GM21360 (cell line): ENCODE results near the gene SV2B.

Experiments used
- ATAC-seq: cut with Tn5 transposase; IDR thresholded peaks from one replicate; pipeline ENCODE4 v1.9.1; 2021; ENCODE audit warnings: mild to moderate bottlenecking, moderate library complexity; ENCODE audit not compliant: unreplicated experiment

The SV2B gene

DNA sequence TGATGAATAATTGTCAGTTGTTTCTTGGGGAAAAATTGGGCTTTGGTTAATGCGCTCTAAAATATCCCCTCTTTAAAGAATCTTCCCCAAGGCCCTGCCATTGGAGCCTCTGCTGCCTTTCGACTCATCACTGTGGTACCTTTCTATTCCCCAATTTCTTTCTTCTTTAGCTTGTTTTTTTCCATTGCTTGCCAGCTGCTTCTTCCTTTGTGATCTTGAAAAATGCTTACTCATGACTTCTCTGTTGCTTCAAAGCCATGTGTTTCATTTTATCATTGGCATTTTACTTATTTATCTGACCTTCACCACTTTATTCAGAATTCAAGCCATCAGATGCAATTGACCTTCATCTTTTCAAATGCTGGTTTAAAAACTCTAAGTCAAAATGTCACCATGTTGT, 84.4 kb downstream of the SV2B start:
- ATAC-seq = no peak

DNA sequence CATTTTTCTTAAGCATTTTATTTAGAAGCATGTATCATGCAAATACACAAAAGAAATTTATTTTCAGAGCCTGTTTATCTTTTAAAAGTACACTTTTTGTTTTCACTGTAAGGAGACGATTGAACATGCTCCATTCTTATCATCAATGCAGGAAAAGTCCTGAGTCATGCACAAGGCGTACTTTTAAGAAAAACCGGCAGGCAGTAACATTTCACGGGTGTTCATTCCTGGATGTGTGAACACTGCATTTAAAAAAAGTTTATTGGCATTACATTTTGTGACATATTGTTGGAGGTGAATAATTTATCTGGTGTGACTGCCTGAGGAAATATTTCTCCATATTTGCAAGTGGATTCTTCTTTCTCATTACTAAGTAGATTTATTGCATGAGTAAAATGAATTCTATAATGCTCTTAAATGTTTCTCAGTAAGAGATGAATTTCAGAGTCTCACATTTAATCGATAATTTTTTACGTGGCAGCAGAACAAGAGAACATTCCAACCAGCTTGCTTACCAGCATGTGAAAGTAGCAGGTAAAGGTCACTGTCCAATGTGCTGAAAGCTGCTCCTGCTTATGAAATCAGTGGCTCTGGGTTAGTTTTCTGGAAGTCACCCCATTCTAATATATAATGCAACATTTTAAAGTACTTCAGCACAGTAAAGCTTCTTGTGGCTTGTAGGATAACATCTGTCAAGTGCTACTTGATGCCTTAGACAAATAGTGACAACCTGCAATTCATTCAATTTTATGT, 87.0 kb downstream of the SV2B start:
- no peak for ATAC-seq

DNA sequence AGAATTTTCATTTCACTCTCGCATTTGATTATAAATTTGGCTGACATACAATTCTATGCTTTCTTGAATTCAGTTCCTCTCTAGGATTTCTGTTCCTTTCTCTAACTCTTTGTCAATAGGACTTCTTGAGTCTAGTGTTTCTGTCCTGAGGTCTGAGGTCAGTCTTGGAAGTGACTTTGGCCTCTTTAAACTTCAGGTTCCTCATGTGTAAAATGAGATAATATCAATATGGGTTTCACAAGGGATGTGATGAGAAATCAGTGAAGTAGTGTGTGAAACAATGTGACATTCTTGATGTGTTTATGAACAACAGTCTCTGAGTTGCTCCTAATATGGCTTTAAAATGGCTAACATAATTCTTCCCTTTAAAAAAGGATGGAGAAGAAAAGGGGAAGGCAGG, 92.2 kb downstream of the SV2B start:
- ATAC-seq = no peak

DNA sequence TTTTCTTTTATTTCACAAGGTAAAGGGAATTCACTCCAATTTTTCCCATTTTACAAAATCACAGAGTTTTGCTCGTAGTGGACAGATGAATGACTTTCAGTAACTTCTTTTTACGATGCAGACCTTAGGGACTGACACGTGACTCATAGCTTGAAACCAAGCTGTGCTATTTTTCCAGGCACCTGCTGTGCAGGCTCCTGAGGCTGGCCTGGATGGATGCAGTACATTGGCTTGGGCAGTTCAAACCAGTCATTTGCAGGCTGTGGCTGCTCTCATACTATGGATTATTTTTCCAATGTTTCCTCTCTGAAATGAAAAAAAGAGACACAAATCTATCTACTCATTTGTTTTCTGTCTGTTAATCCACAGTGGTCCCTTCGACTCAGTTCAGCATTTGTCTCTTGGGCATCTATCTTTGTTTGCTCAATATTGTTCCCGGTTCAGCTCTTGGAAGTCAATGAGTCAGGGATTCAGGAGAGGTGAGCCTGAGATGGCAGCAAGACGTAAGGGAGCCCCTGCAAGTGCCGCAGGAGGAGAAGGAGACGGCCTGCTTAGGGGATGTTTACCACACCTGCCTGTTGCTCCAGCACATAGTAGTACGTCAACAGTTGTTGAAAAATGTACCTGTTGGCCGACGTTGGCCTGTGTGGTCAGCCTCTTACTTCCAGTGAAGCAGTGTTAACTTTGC, 92.8 kb downstream of the SV2B start:
- ATAC-seq = no peak

GRCh38 chr15:91193378-91193720, 93.3 kb downstream of the SV2B start:
- no peak for ATAC-seq

DNA sequence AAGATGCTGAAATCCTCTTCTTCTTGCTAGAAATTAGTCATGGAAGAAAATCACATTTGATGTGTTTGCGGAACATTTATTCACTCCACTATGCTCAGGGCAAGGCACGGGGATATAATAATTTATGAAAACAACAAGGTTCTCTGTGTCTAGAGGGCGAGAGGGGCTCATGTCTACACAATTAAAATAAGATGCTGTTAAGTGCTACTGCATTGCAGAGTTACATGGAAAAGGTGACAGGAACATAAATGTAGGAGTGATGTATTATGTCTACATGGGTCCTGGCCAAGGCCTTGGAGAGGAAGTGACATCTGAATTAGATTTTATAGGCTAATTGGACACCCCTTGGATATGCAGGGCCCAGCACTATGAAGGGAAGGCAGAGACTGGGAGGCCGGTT, 96.1 kb downstream of the SV2B start:
- no peak for ATAC-seq

DNA sequence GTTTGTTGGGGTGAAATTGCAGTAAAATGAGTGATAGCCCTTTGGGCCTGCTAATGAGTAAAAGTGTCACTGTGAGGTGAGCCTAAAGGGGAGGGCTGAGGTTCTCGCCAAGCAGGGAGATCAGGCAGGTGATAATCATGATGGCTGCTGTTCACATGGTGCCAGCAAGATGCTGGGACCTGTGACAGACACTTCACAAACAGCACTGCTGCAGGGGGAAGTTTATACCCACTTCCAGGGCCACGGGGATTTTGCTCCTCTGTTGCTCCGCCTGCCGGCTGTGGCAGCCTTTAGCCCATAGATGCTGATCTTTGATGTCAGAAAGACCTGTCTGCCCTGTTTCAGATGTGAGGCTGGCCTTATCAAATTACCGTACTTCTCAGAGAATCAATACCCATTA, 96.7 kb downstream of the SV2B start:
- ATAC-seq = no peak

- ATAC-seq = no peak
Measured at GRCh38 chr15:91199511-91199910, 99.5 kb downstream of the SV2B start.

DNA sequence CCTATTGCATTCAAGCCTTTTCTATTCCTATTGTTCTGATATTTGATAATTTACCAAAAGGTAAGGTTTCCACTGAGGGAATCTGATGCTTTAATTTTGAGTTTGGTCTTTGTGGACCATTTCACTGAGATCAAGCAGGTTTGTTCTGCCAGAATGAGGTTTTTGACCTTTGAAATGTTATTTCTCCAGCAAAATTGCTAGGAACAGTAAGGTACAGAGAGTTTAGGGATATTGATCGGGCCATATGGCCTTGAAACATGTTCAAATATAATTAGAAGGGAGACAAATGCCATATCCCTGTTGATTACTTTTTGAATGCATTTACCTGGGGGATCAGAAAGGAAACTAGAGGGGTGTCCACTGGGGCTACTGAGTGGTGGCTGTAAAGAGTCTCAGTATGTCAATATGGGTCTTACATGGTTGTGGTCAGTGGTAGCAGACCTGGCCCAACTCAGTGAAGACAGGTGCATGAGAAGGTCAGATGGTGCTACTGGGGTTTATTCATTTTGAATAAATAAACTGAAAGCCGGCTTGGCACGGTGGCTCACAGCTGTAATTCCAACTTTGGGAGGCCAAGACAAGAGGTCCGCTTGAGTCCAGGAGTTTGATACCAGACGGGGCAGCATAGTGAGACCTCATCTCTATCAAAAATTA, 100.2 kb downstream of the SV2B start:
- ATAC-seq = no peak

DNA sequence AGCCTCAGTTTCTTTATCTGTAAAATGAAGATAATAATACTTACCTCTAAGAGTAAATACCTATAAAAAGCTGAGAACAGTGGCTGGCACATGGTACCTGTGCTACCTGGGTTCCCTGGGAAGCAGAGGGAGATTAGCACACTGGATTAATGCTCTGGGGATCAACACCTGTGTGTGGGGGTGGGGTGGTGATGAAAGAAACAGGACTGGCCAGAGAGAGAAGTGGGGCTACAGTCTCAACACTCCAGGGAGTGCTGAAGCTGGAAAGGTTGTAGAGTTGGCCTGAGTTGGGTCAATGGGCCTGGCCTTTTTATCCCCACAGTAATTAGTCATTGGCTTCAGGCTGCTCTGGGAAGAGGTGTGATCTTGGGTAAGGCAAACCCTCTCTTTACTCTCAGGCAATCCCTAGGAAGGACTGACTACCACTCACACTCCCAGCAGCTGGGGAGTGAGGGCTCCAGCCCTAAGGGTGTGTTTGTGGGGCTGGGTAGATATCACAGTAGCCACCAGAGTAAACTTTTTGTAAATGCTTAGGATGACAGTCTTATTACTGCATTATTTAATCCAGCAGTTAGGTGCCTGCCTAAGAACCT, 102.5 kb downstream of the SV2B start:
- ATAC-seq = no peak

DNA sequence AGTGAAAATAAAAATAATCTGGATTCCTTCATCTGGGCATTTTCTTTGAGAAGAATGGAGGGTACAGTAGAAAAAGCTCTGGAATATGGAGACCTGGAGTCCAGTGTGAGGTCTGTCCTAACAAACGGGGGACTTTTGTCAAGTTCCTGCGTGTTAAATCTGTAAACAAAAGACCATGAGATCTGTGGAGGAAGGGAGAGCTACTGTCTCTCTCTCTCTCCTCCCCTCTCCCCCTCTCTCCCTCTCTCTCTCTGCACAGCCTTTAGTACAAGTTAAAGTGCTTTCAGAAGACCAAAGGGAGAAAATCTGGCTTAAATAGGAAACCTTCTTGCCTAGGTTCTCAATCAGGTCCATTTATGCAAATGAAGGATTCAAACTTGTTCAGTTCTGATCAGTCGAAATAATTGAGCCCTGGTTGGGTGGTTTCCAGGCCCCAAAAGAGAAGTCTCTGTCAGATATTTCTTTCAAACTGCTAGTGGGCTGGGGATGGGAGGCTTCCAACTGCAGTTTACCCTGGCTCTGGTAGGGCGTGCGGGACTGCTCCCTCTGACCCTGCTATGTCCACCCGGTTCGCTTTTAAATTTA, 103.7 kb downstream of the SV2B start:
- ATAC-seq = no peak

- ATAC-seq = no peak
Measured at GRCh38 chr15:91208371-91208770, 108.3 kb downstream of the SV2B start.

- ATAC-seq = no peak
Measured at GRCh38 chr15:91209318-91209717, 109.3 kb downstream of the SV2B start.

- no peak for ATAC-seq
Measured at GRCh38 chr15:91209726-91210125, 109.7 kb downstream of the SV2B start.

DNA sequence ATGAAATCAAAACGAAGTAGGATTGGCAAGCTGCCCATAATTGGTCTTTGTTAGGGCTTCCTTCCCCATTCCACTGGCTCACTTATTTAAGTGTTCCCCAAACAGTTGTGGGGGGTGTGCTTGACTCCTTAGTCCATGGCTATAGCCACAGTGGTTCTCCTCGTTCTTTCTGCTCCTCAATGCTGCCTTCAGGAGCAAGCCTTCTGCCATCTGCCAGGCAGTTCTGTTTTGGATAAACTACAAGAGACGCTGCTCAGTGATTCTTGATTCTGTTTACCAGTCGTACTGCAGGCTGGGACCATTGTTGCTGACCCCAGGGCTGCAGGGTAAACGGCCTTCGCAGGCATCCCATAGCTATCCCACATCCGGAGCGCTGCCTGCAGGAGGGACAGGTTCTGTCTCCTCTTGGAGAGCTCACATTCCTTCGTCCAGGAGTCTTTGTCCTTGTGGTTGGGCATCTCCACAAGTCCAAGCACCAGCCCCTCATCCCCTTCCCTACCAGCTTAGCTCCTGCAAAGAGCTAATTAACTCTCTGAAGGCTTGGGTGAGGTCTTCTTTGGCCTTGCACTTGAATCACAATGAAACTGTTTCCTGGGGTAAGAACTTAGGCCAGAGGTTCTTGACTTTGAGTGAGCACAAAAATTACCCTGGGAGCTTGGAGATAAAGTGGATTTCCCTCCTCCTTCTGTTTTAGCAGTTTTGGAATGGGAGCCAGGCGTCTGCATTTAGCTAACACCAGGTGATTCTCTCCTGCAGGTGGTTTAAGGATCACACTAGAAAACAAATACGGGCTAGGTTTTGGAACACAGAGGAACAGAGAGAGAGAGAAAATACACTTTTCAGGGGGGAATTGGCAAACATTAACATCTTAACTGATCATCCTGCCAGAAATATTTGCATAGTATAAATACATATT, 114.9 kb downstream of the SV2B start:
- no peak for ATAC-seq

DNA sequence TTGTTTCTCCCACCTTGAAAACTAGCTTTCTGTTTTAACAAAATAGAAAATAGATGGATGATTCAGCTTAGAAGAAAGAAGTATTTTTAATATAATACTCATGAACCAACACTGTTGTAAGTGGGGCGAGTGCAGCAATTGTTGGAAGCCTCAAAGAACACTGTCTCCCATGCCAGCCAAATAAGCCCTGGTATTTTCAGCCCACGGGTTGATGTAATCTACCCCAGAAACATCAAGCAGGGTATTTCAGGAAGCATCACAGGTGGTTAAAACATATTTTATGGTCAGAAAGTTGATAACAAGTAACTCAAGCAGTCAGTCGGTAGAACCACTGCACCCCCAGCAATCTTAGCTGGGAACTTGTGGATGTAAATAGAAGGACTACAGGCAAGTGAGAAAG, 115.9 kb downstream of the SV2B start:
- no peak for ATAC-seq

GRCh38 chr15:91219206-91219605, 119.1 kb downstream of the SV2B start:
- no peak for ATAC-seq

DNA sequence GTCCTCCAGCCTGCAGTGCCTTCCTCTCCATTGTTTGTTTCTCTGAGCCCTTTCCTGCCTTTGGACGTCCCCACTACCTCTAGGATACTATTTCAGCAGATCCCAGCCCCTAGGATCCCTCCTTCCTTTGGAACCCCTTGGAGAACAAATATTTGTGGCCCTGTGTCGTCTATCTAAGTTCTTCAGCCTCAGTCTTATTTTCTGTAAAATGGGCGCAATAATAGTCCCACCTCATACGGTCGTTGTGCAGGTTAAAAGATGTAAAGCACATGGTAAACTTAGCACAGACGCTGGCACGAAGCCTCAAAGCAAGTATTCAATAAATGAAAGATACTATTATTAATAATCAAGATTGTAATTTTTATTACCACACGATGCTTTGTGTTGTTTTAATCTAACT, 122.0 kb downstream of the SV2B start:
- no peak for ATAC-seq

DNA sequence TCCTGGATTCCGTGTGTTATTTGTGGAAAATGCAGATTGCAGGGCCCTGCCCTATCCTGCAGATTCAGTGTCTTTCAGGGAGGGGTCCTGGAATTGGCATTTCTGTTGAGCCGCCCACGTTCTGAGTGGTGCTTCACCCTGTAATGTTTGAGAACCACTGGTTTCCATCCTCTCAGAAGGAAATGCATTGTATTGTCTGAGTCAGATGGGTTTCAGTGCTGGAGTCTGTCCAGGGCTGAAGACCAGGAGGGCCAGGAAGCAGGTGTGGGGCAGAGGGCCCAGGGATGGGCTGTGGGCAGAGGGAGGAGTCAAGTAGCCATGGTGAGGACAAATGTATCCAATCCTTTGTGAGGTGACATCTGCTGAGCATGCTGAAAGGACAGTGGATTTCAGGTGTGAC, 123.8 kb downstream of the SV2B start:
- no peak for ATAC-seq

GRCh38 chr15:91224755-91225380, 124.8 kb downstream of the SV2B start:
- no peak for ATAC-seq
